ENCODE measurements around the gene BCL2L13.

BCL2L13 gene

DNA sequence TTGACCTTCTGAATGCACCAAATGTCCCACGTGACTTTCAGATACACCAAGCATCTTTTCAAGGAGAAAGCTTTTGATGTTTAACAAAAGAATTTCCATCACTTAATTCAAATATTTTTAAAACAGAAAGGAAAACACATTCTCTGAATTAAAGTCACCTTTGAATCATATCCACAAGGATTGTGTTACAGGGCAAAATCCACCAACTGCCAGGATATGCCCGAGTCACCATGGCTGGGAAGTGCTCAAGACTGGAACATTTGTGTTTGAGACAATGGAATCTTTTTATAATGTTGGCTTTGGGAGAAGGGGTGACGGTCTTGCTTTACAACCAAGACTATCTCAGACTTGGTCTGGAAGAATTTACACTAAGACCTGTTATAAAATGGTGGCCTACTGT is 94.9 kb downstream of the BCL2L13 start:
- Histone ChIP-seq H4K20me1 (ENCODE audit: insufficient read depth, low read length) (no peaks in the 10 kb centered on the region), H3K4me3 (ENCODE audit: low read length) (no peak overlapping the region), H3K9me3 (replicated peaks; ENCODE audit: insufficient read depth, low read length) (no peaks in the 10 kb centered on the region), H3K9me2 (replicated peaks; ENCODE audit: insufficient read depth, low read length) (no peaks in the 10 kb centered on the region), H3K27ac (ENCODE audit: low read length) (no peak overlapping the region), H3K4me2 (ENCODE audit: low read depth, low read length) (no peak overlapping the region), H2AFZ (ENCODE audit: low read length) (no peak overlapping the region), H3K36me3 (replicated peaks; ENCODE audit: insufficient read depth, low read length) (no peaks in the 10 kb centered on the region; the same call in 1 of the 2 replicates), H3K9ac (ENCODE audit: low read length) (no peak overlapping the region), H3F3A (ENCODE audit: insufficient read depth, low read length) (no peaks in the 10 kb centered on the region), H3K79me2 (ENCODE audit: low read length) (no peaks in the 10 kb centered on the region), H3K27me3 (replicated peaks; ENCODE audit: insufficient read depth, low read length) (no peaks in the 10 kb centered on the region), H3K4me1 (ENCODE audit: low read length) (no peaks in the 10 kb centered on the region)
- DNase-seq = no peak
- TF ChIP-seq EZH2phosphoT487 (IDR thresholded peaks at IDR 0.05; ENCODE audit: low read length) (no peak), EZH2 (optimal IDR thresholded peaks at IDR 0.05; ENCODE audit: low read depth, low read length) (no peak)
- TF ChIP-seq, protein P1, sequence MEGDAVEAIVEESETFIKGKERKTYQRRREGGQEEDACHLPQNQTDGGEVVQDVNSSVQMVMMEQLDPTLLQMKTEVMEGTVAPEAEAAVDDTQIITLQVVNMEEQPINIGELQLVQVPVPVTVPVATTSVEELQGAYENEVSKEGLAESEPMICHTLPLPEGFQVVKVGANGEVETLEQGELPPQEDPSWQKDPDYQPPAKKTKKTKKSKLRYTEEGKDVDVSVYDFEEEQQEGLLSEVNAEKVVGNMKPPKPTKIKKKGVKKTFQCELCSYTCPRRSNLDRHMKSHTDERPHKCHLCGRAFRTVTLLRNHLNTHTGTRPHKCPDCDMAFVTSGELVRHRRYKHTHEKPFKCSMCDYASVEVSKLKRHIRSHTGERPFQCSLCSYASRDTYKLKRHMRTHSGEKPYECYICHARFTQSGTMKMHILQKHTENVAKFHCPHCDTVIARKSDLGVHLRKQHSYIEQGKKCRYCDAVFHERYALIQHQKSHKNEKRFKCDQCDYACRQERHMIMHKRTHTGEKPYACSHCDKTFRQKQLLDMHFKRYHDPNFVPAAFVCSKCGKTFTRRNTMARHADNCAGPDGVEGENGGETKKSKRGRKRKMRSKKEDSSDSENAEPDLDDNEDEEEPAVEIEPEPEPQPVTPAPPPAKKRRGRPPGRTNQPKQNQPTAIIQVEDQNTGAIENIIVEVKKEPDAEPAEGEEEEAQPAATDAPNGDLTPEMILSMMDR (IDR thresholded peaks at IDR 0.05; ENCODE audit: low read length) = no peak

DNA sequence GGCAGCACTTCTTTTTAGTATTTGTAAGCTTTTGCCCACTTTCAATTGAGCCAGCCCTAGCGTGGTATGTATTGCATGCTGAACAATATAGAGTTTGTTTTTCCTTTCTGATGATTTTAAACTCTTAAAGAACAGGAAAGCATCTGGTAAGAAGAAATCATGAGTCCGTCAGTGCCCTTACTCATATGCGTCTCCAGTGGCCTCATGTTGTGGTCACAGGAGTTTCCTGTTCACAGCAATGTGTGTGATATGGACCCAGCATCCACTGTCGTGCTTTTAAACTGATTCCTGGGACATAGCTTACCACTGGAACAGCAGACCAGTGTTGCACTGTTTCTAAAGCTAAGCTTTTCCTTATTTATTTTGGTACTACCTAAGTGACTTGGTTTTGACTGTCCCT is 95.6 kb downstream of the BCL2L13 start:
- Histone ChIP-seq H3K4me3 (ENCODE audit: low read length) (no peak overlapping the region), H3F3A (ENCODE audit: insufficient read depth, low read length) (no peaks in the 10 kb centered on the region), H3K4me2 (ENCODE audit: low read depth, low read length) (no peak overlapping the region), H3K4me1 (ENCODE audit: low read length) (no peaks in the 10 kb centered on the region), H3K27me3 (replicated peaks; ENCODE audit: insufficient read depth, low read length) (no peaks in the 10 kb centered on the region), H3K36me3 (replicated peaks; ENCODE audit: insufficient read depth, low read length) (no peaks in the 10 kb centered on the region; the same call in 1 of the 2 replicates), H3K9me2 (replicated peaks; ENCODE audit: insufficient read depth, low read length) (no peaks in the 10 kb centered on the region), H4K20me1 (ENCODE audit: insufficient read depth, low read length) (no peaks in the 10 kb centered on the region), H3K79me2 (ENCODE audit: low read length) (no peaks in the 10 kb centered on the region), H3K27ac (ENCODE audit: low read length) (no peak overlapping the region), H2AFZ (ENCODE audit: low read length) (no peak overlapping the region), H3K9me3 (replicated peaks; ENCODE audit: insufficient read depth, low read length) (no peaks in the 10 kb centered on the region), H3K9ac (ENCODE audit: low read length) (no peak overlapping the region)
- no peak for TF ChIP-seq EZH2 (optimal IDR thresholded peaks at IDR 0.05; ENCODE audit: low read depth, low read length)
- no peak for TF ChIP-seq EZH2phosphoT487 (IDR thresholded peaks at IDR 0.05; ENCODE audit: low read length)
- TF ChIP-seq, protein P1 (IDR thresholded peaks at IDR 0.05; ENCODE audit: low read length) = no peak
- DNase-seq = no peak

DNA sequence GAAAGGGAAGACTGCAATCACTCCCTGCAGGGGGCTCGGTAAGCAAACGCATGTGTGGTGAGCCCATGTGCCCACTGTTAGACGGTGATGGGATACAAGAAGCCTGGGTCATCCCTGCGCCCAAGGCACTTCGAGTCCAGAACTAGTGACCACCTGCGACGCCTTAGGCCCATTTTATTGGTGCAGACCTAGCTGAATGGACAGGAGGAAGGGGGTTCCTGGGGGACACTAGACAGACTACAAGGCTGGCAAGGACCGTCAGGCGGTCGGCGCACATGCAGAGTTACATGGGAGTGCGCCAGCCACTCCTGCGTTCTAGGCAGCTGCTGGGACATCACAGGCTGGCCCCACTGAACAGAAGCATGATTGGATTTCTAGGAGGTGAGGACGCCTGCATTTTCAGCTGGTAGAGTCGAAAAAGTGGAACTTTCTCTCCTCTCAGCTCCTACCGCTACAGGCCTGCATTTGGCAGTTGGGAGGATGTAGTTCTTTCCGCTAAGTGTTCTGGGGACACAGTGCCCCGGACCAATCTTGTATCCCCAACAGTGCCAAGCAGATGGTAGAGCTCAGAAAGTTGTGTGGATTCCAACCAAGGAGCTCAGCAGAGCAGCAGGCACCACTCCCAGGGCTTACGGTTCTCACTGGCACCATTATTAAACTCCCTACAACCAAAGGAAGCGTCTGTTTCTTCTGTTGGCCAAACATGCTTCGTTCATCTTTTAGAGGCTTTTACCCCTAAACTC is 100.0 kb downstream of the BCL2L13 start:
- Histone ChIP-seq H4K20me1 (ENCODE audit: insufficient read depth, low read length) (peaks cover 5% of the 10 kb centered on the region; the same call in 1 of the 2 replicates), H3K4me2 (ENCODE audit: low read depth, low read length) (no peak overlapping the region), H3K9ac (ENCODE audit: low read length) (no peak overlapping the region), H2AFZ (ENCODE audit: low read length) (no peak overlapping the region), H3K79me2 (ENCODE audit: low read length) (no peaks in the 10 kb centered on the region), H3K27me3 (replicated peaks; ENCODE audit: insufficient read depth, low read length) (no peaks in the 10 kb centered on the region), H3F3A (ENCODE audit: insufficient read depth, low read length) (no peaks in the 10 kb centered on the region), H3K9me2 (replicated peaks; ENCODE audit: insufficient read depth, low read length) (no peaks in the 10 kb centered on the region), H3K4me1 (ENCODE audit: low read length) (0 out of 2 replicates have a peak, but pooled peaks cover 3% of the 10 kb centered on the region), H3K4me3 (ENCODE audit: low read length) (no peak overlapping the region), H3K9me3 (replicated peaks; ENCODE audit: insufficient read depth, low read length) (no peaks in the 10 kb centered on the region), H3K27ac (ENCODE audit: low read length) (no peak overlapping the region), H3K36me3 (replicated peaks; ENCODE audit: insufficient read depth, low read length) (no peaks in the 10 kb centered on the region; the same call in 1 of the 2 replicates)
- TF ChIP-seq, protein P1 (IDR thresholded peaks at IDR 0.05; ENCODE audit: low read length) = no peak
- no peak for TF ChIP-seq EZH2phosphoT487 (IDR thresholded peaks at IDR 0.05; ENCODE audit: low read length)
- TF ChIP-seq EZH2 (optimal IDR thresholded peaks at IDR 0.05; ENCODE audit: low read depth, low read length) = no peak
- no peak for DNase-seq

Measured in MM.1S (cell line).